Thyroid gland (tissue), 4 donors: ENCODE results near the gene COMT. TPM values are rescaled to one million over a fixed set of nuclear protein-coding genes. Genes with fewer than 3 reads are reported as not detected.

Experiments used
- DNase-seq, 2 donors: peaks; one replicate each; pipeline ENCODE4 v3.0.0-alpha.2; 2019
- H3K27ac ChIP-seq, 3 donors: fragments of 200-600 bp; sonication (generic); 1 replicate in 2 of 3; 2 replicates in 1 of 3; pipeline ENCODE4 v1.5.1; 2016 to 2019; ENCODE audit warnings: mild to moderate bottlenecking in 1 of 3, moderate library complexity in 1 of 3
- H3K27me3 ChIP-seq: fragments of 200-600 bp; sonication (generic); one replicate; pipeline ENCODE4 v1.5.1; 2019
- H3K36me3 ChIP-seq, 2 donors: fragments of 200-600 bp; sonication (generic); one replicate each; pipeline ENCODE4 v1.5.1; 2016 to 2019
- H3K4me1 ChIP-seq, 2 donors: fragments of 200-600 bp; sonication (generic); one replicate each; pipeline ENCODE4 v1.5.1; 2017 to 2019
- H3K4me3 ChIP-seq, 3 donors: fragments of 200-600 bp; sonication (generic); replicated peaks in 1 of 3; 1 replicate in 2 of 3; 2 replicates in 1 of 3; pipeline ENCODE4 v1.5.1; 2016; ENCODE audit warnings: mild to moderate bottlenecking in 1 of 3
- H3K9me3 ChIP-seq: fragments of 200-600 bp; sonication (generic); one replicate; pipeline ENCODE4 v1.5.1; 2017
- CTCF ChIP-seq, 6 experiments: fragments of 200-600 bp in 3 of 6; fragments of 450-650 bp in 3 of 6; sonication (generic) in 3 of 6; IDR thresholded peaks; one replicate each; pipeline ENCODE4 v1.5.1; 2016 to 2019; ENCODE audit warnings: antibody characterized with exemption in 6 of 6, mild to moderate bottlenecking in 2 of 6, inconsistent platforms in 1 of 6, moderate library complexity in 1 of 6
- POLR2A ChIP-seq, 2 donors: fragments of 450-650 bp; IDR thresholded peaks; one replicate each; pipeline ENCODE4 v1.6.1; 2017; ENCODE audit warnings: antibody characterized with exemption in 2 of 2, mild to moderate bottlenecking in 2 of 2, moderate library complexity in 1 of 2
- WGBS, 2 donors: methylation state at CpG; one replicate each; pipeline ENCODE4 v1.1.5; 2017; 5-methylcytosine and 5-hydroxymethylcytosine counted together
- intact Hi-C: fragments of 100-400 bp; cut with DNase I; formaldehyde crosslinking; loops from one replicate; pipeline ENCODE4 v1.15.1; 2023
- total RNA-seq, 4 donors: library from RNA; depleted of rRNA; stranded (reverse); fragments of >200 nt; gene quantifications; one replicate each; pipeline ENCODE4 v1.2.3, GENCODE V29; 2016

The COMT gene
- total RNA-seq, 4 donors from 2014 or later = 92.6 to 216 (median 138) TPM

GRCh38 chr22:19895160-19895849 is 46.3 kb upstream of the COMT start:
- intact Hi-C loops = no loop called here
- H3K27ac ChIP-seq = no peak overlapping the region
- WGBS, 2 donors = 92 to 96% methylated on average over 17 to 20 of the region's 23 CpGs
- no peak overlapping the region for H3K4me3 ChIP-seq
- TF ChIP-seq CTCF (IDR thresholded peaks at IDR 0.05) (no peak), POLR2A (IDR thresholded peaks at IDR 0.05) (no peak)
- DNase-seq = no peak
- peaks cover 3 to 17% of the 10 kb centered on the region in 2 donors for H3K36me3 ChIP-seq
- H3K27me3 ChIP-seq = no peaks in the 10 kb centered on the region
- no peaks in the 10 kb centered on the region for H3K4me1 ChIP-seq
- H3K9me3 ChIP-seq = no peaks in the 10 kb centered on the region

DNA sequence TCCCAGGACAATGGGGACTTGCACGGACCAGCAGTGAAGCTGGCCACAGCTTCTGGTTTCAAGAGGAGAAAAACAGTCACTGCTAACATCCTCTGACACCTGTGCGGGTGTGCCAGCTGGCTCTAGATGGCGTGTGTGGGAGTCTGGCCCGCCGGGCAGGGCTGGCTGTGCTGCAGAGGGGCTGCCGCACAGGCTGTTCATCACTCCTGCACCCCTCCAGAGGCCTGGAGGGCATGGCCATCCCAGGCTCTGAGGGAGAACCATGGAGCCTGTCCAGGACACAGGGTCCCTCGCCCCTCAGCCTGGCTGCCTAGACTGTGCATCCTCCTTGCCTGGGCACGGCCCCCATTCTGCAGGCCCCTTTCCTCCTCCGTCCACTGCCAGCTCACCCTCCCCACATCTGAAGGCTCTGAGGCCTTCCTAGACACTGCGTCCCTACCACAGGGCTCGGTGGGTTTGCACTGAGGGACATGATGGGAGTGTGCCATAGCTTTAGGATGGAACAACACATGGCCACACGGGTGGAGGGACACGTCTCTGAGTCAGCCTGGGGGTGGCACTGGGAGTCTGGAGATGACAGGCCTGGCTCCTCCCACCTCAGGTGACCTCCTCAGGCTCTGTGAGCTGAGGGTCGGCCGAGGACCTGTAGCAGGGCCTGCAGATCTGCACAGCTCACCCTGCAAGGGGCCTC is 44.8 kb upstream of the COMT start:
- WGBS, 2 donors = 90 to 93% methylated on average over 6 to 12 of the region's 15 CpGs
- Histone ChIP-seq H3K4me3 (no peak overlapping the region), H3K9me3 (no peaks in the 10 kb centered on the region), H3K27me3 (no peaks in the 10 kb centered on the region), H3K4me1 (no peaks in the 10 kb centered on the region), H3K27ac (no peak overlapping the region), H3K36me3 (peaks cover 3 to 17% of the 10 kb centered on the region in 2 donors)
- intact Hi-C loops = no loop called here
- DNase-seq = no peak
- TF ChIP-seq POLR2A (IDR thresholded peaks at IDR 0.05) (no peak), CTCF (IDR thresholded peaks at IDR 0.05) (no peak)

DNA sequence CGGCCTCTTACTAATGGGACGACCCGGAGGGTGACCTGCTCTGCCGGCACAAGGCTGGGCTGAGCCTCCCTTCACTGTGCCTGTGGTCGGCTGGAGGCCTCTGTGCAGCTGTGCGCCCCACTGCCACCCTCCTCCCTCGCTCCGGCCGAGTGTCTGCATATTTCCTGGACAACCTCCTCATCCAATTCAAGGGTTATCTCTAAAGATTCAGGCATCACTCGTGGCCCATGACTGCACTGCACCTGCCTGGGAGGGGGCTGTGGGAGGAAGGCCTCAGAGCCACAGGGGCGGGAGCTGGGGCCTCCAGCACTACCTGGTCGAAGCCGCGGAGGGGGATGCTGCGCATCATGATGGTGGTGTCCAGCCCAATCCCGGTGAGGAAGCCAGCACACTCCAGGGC is 43.8 kb upstream of the COMT start:
- Histone ChIP-seq H3K9me3 (no peaks in the 10 kb centered on the region), H3K27me3 (no peaks in the 10 kb centered on the region), H3K4me1 (no peaks in the 10 kb centered on the region), H3K4me3 (no peak overlapping the region), H3K27ac (no peak overlapping the region), H3K36me3 (peaks cover 3 to 17% of the 10 kb centered on the region in 2 donors)
- TF ChIP-seq CTCF (IDR thresholded peaks at IDR 0.05) (no peak), POLR2A (IDR thresholded peaks at IDR 0.05) (no peak)
- DNase-seq = no peak
- intact Hi-C loops = no loop called here
- 86 to 97% methylated on average over 1 to 16 of the region's 16 CpGs for WGBS, 2 donors

DNA sequence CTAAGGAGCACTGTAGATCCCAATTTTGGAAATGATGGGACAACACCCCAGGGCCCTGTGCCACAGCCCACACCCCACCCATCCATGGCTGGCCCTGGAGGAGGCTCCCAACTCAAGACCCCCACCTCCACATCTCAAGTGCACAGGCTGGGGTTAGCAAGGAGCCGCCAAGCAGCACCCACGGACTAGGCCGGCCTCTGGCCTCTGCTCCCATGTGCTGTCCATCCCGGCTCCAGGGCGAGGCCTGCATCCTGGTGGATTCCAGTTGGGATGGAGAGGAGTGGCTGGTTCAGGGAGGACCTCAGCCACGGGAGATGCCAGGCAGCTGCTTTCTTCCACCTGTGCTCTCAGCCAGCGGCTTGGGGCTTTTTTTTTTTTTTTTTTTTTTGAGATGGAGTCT is 43.4 kb upstream of the COMT start:
- 87 to 98% methylated on average over 4 to 6 of the region's 7 CpGs for WGBS, 2 donors
- Histone ChIP-seq H3K27me3 (no peaks in the 10 kb centered on the region), H3K4me3 (no peak overlapping the region), H3K27ac (no peak overlapping the region), H3K9me3 (no peaks in the 10 kb centered on the region), H3K4me1 (no peaks in the 10 kb centered on the region), H3K36me3 (peaks cover 3 to 17% of the 10 kb centered on the region in 2 donors)
- intact Hi-C loops = no loop called here
- TF ChIP-seq POLR2A (IDR thresholded peaks at IDR 0.05) = no peak
- no peak for TF ChIP-seq CTCF (IDR thresholded peaks at IDR 0.05)
- DNase-seq = no peak
